Measurements from ENCODE around the gene DNAJA3. TPM values are rescaled to one million over a fixed set of nuclear protein-coding genes. Genes with fewer than 3 reads are reported as not detected.

Gene DNAJA3
- total RNA-seq, 1 experiment from 2014 or later, result 101 TPM

GRCh38 chr16:4386951-4387565, 38.6 kb upstream of the DNAJA3 start:
- H3K27ac ChIP-seq (ENCODE audit: low read depth, low read length, poor library complexity, severe bottlenecking), result peak overlapping the region; percentile 10
- DNase-seq (ENCODE audit: low spot score), result no peak
- no TSS peak for BruUV-seq (replicated peaks)
- H3K4me3 ChIP-seq (ENCODE audit: low read depth, low read length, poor library complexity, severe bottlenecking), result no peak overlapping the region
- H3K27me3 ChIP-seq (replicated peaks; ENCODE audit: insufficient read depth, low read depth, low read length, poor library complexity), result no peaks in the 10 kb centered on the region
- ChIA-PET POLR2A (ENCODE audit: low non-redundant PET) (no interaction called here), CTCF (no interaction called here)
- intact Hi-C loops (cut with micrococcal nuclease; ENCODE audit: unreplicated experiment), result no loop called here
- no peak for TF ChIP-seq CTCF (conservative IDR thresholded peaks at IDR 0.05; ENCODE audit: low read depth, low read length)
- no peak for TF ChIP-seq EZH2 (IDR thresholded peaks at IDR 0.05; ENCODE audit: borderline replicate concordance, low read depth, low read length, poor library complexity, severe bottlenecking)
- no peaks in the 10 kb centered on the region for H3K36me3 ChIP-seq (ENCODE audit: insufficient read depth, low read length, poor library complexity, severe bottlenecking)
- peaks cover 28% of the 10 kb centered on the region for H3K4me1 ChIP-seq (ENCODE audit: insufficient read depth, low read length, poor library complexity, severe bottlenecking)
- H3K9me3 ChIP-seq (ENCODE audit: low read depth, low read length, poor library complexity, severe bottlenecking), result no peaks in the 10 kb centered on the region

- no peak overlapping the region for H3K27ac ChIP-seq (ENCODE audit: low read depth, low read length, poor library complexity, severe bottlenecking)
- no peak overlapping the region for H3K4me3 ChIP-seq (ENCODE audit: low read depth, low read length, poor library complexity, severe bottlenecking)
- ChIA-PET POLR2A (ENCODE audit: low non-redundant PET) (no interaction called here), CTCF (no interaction called here)
- intact Hi-C loops (cut with micrococcal nuclease; ENCODE audit: unreplicated experiment), result no loop called here
- H3K27me3 ChIP-seq (replicated peaks; ENCODE audit: insufficient read depth, low read depth, low read length, poor library complexity), result no peaks in the 10 kb centered on the region
- no peak for TF ChIP-seq EZH2 (IDR thresholded peaks at IDR 0.05; ENCODE audit: borderline replicate concordance, low read depth, low read length, poor library complexity, severe bottlenecking)
- no peak for TF ChIP-seq CTCF (conservative IDR thresholded peaks at IDR 0.05; ENCODE audit: low read depth, low read length)
- BruUV-seq (replicated peaks), result no TSS peak
- no peaks in the 10 kb centered on the region for H3K9me3 ChIP-seq (ENCODE audit: low read depth, low read length, poor library complexity, severe bottlenecking)
- H3K4me1 ChIP-seq (ENCODE audit: insufficient read depth, low read length, poor library complexity, severe bottlenecking), result peaks cover 35% of the 10 kb centered on the region
- H3K36me3 ChIP-seq (ENCODE audit: insufficient read depth, low read length, poor library complexity, severe bottlenecking), result no peaks in the 10 kb centered on the region
- DNase-seq (ENCODE audit: low spot score), result no peak
Observed at GRCh38 chr16:4387781-4388180, 37.9 kb upstream of the DNAJA3 start.

- no TSS peak for BruUV-seq (replicated peaks)
- H3K27ac ChIP-seq (ENCODE audit: low read depth, low read length, poor library complexity, severe bottlenecking), result peak overlapping the region; percentile 24
- H3K4me1 ChIP-seq (ENCODE audit: insufficient read depth, low read length, poor library complexity, severe bottlenecking), result peaks cover 41% of the 10 kb centered on the region
- H3K4me3 ChIP-seq (ENCODE audit: low read depth, low read length, poor library complexity, severe bottlenecking), result no peak overlapping the region
- no peaks in the 10 kb centered on the region for H3K36me3 ChIP-seq (ENCODE audit: insufficient read depth, low read length, poor library complexity, severe bottlenecking)
- no peak for DNase-seq (ENCODE audit: low spot score)
- TF ChIP-seq EZH2 (IDR thresholded peaks at IDR 0.05; ENCODE audit: borderline replicate concordance, low read depth, low read length, poor library complexity, severe bottlenecking), result no peak
- no peak for TF ChIP-seq CTCF (conservative IDR thresholded peaks at IDR 0.05; ENCODE audit: low read depth, low read length)
- ChIA-PET CTCF (interaction anchor here (0.9 to 1.0 kb wide), 2 partner anchors 14 to 103 kb away, joined by 4 to 5 read pairs; no protein-coding TSS in a partner anchor), POLR2A (ENCODE audit: low non-redundant PET) (no interaction called here)
- H3K9me3 ChIP-seq (ENCODE audit: low read depth, low read length, poor library complexity, severe bottlenecking), result no peaks in the 10 kb centered on the region
- intact Hi-C loops (cut with micrococcal nuclease; ENCODE audit: unreplicated experiment), result no loop called here
- H3K27me3 ChIP-seq (replicated peaks; ENCODE audit: insufficient read depth, low read depth, low read length, poor library complexity), result no peaks in the 10 kb centered on the region
Observed at GRCh38 chr16:4388271-4389021, 37.2 kb upstream of the DNAJA3 start.
